Activated CD4-positive, alpha-beta T cell treated with anti-CD3 and anti-CD28 coated beads for 24 hours (primary cell): ENCODE measurements around the gene LRRC61.

ENCODE experiments used
- DNase-seq, 2 donors: peaks; one replicate each; pipeline ENCODE4 v3.0.0-alpha.2; 2020; ENCODE audit warnings: low read depth in 2 of 2

The LRRC61 gene

DNA sequence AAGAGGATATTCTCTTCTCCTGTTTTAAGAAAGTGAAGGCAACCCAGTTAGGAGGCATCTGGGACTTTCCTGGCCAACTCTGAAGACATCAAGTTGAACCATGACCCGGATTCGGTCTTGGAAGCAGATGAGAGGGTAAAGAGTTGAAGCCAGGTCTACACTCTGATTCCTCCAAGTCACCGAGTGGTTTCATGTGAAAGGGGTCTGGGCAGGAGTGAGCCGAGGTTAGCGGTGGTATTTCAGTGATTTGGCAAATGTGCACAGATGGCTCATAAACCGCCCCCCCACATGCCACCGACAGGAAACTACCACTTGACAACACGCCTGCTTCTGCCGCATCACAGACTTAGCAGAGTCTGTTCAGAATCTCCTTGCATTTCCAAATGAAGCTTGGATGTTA lies 34.1 kb downstream of the LRRC61 start:
- DNase-seq = peak; percentile 37 to 39

DNA sequence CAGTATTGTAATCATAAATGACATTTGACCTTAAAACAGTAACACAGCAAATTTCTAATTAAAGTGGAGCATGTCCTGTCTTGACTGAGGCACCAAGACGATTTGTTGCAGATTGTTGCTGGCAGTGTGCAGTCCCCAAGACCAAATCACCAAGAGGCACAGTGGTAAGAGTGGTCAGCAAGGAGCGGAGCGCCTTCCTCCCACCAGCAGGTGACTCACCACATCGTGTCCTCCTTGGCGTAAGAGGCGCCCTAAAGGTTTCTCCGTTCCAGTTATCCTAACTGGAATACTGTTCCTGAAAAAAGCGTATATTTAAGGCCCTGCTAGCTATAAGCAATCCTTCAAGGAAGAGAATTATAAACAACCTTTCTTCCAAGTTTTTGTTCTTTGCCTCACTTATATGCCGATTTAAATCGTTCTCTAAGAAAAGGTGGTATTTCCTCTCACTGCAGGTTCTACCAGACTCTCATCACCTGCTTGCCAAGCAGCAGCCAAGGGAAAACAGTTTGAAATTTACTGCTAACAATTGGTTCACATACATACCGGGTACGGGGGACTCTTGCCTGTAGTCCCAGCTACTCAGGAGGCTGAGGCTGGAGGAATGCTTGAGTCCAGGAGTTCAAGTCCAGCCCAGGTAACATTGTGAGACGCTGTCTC lies 34.7 kb downstream of the LRRC61 start:
- no peak for DNase-seq

DNA sequence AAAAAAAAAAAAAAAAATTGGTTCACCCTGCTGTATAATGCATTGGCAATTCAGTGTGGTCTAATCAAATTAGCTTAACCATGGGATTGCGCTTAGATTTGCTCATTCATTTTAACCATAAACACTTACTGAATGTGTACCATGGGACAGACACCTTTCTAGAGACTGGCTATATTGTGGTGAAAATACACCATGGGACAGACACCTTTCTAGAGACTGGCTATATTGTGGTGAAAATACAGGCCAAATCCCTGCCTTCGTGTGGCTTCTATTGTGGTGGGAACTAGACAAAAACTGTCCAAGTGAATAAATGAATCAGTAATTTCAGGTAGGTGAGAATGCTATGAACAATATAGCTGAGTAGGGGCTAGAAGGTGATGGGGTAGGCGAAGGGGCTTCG lies 35.3 kb downstream of the LRRC61 start:
- no peak for DNase-seq

DNA sequence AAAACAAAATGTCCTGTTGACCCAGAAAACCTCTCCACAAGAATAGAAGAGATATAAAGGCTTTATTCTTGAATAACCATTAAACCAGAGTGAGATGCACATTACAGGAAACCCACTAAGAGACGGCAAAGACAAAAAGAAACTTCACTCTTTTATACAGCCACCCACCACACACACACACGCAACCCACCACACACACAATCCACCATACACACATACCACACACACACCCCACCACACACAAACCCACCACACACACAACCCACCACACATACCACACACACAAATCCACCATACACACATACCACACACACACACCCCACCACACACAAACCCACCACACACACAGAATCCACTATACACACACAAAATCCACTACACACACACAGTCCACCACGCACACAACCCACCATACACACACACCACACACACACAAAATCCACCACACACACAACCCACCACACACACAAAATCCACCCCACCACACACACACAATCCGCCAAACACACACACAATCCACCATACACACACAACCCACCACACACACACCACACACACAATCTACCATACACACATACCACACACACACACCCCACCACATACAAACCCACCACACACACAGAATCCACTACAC lies 36.0 kb downstream of the LRRC61 start:
- no peak for DNase-seq

DNA sequence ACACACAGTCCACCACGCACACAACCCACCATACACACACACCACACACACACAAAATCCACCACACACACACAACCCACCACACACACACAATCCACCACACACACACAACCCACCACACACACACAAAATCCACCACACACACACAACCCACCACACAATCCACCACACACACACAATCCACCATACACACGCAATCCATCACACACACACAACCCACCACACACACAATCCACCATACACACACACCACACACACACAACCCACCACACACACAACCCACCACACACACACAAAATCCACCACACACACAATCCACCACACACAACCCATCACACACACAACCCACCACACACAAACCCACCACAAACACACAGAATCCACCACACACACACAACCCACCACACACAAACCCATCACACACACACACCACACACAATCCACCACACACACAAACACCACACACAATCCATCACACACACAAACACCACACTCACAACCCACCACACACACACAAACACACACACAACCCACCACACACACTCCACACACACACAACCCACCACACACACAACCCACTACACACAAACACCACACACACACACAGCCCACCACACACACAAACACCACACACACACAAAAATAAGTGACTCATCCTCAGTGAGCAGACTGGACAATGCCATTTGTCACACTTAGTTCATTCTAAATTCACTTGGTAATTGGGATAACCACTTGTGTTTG lies 36.6 kb downstream of the LRRC61 start:
- no peak for DNase-seq

DNA sequence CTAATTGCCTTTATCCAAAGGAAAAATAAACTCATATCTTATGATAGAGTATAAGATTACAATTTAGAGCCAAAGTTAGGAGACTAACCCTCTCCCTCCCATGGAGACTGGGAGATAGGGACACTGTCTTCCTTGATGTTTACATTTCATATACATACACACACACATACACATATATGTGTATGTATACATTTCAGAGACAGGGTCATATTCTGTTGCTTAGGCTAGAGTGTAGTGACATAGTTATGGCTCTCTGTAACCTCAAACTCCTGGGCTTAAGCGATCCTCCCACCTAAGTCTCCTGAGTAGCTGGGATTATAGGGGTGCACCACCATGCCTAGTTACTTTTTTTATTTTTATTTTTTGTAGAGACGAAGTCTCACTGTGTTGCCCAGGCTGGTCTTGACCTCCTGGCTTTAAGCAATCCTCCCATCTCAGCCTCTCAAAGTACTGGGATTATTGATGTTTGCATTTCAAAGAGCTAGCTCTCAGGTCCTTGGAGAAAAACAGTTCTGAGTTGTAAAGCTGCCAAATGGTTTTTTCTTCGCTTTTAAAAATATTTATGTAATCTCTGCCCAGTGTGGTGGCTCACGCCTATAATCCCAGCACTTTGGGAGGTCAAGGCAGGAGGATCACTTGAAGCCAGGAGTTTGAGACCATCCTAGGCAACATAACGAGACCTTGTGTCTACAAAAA lies 37.4 kb downstream of the LRRC61 start:
- no peak for DNase-seq

DNA sequence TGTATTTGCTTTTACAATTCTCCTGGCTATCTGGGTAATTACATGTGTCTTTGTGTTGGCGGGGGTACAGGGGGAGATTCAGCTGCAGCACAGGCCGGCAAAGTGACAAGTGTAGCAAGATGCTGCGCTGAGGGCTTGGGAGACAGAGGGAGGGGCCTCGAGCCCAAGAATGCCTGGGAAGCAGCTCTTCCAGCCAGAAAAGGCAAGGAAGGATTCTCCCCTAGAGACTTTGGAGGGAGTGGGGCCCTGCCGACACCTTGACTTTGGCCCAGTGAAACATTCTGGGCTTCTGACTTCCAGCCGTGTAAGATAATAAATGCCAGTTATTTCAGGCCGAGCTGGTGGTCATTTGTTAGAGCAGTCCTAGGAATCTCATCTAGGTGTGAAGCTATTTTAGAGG lies 38.2 kb downstream of the LRRC61 start:
- no peak for DNase-seq

DNA sequence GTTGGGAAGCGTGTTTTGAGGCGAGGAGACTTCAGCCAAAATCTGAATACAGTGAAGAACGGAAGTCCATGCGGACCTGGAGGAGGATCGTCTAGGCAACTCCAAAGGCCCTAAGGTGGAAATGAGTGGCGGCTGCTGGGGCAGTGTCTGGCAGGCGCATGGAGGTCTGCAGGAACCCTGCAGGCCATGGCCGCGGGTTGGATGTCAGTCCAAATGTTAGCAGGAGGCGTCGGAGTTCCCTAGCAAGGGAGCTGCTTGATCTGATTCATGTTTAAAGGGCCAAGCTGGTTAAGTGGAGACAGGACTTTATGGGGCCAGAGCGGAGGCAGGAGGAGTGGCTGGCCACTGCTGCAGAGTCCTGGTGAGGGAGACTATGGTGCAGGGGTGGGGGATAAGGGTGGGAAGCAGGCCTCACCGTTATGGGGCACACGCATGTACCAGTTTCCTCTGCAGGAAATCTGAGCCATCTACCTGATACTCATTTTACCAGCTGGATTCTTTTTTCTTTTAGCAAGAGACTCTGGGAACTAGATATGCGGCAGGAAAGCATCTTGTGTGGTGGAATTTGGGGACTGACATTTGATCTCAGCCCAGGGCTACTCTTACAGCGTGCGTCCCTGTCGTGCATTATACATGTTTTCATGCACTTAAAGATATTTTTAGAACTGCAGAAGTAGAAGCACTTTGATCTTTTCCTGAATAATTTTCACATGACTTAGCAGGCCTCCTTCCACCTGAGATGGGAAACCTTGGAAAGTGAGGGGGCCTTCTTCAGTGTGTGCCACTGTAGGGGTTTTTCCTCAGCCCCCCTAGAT lies 38.9 kb downstream of the LRRC61 start:
- DNase-seq = no peak

DNA sequence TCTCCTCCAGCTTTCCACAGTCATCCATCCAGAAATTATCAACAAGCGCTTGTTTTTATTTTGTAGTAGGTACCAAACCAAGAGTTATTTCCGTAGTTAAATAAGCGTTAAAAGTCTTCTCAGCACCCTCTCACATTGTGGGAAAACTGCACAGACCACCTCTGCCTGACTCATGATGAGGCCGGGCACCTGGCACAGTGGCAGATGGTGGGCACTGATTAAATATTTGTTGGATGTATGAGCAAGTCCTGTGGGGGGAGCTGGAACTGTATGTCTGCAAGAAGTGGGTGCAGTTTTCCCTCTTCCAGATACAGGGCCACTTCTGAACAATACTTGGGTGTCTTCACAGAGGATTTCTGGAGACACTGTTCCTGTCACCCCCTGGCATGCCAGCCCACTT lies 40.2 kb downstream of the LRRC61 start:
- no peak for DNase-seq

DNA sequence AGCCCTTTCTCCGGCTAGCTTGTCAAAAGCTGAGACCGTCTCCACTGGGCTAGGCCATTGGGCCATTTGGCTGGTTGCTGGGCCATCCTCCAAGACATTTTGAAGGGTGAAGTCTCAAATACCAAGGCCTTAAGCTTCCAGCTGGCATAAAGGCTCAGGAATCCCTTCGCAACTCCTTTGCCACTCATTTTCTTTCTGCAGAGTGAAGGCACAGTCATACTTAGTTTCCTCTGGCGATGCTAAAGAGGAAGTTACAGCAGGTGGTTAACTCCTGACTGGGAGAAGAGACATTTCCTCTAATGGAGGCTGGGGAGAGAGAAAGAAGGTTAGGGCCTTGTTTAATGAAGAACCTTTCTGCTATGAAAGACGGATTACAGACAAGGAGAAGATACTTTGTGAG lies 40.7 kb downstream of the LRRC61 start:
- DNase-seq = no peak

DNA sequence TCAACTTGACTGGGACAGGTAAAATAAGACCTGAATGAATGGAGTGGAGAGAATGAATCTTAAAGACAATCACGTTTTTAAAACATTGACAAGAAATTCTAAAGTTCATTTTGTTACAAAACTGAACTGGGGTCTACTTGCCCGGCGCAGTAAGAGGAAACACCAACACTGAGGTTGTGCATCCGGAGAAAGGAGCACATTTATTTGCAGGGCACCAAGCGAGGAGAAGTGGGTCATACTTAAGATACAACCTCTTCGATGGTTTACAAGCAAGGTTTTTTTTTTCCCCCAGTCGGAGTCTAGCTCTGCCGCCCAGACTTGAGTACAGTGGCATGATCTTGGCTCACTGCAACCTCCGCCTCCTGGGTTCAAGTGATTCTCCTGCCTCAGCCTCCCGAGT lies 42.0 kb downstream of the LRRC61 start:
- no peak for DNase-seq

DNA sequence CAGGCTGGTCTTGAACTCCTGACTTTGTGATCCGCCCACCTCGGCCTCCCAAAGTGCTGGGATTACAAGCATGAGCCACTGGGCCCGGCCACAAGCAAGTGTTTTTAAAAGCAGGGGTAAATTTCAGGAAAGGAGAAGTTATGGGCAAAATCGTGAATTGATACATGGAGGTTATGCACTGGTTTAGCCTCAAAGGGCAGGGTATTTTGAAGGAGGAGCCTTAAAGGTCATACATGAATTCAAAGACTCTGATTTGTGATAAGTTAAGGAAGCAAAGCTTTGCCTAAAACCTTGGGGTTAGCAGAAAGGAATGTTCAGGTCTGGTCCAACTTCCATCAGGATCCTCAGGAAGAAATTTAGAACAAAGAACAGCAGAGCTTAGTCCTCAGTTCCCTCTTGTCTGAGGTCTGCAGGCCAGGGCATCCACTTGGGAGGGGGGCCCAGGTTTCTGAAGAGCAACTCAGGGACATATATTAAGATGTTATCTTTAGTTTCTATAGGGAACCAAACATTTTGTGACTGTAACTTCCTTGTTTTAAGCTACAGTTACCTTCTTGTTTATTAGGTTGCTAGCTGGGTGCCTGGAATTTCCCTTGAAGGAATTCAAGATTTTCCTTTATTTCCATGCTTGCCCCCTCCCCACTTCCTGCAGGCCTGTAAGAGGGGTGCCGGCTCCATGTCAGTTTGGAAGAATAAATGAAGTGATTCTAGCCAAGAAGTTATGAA lies 42.7 kb downstream of the LRRC61 start:
- no peak for DNase-seq

DNA sequence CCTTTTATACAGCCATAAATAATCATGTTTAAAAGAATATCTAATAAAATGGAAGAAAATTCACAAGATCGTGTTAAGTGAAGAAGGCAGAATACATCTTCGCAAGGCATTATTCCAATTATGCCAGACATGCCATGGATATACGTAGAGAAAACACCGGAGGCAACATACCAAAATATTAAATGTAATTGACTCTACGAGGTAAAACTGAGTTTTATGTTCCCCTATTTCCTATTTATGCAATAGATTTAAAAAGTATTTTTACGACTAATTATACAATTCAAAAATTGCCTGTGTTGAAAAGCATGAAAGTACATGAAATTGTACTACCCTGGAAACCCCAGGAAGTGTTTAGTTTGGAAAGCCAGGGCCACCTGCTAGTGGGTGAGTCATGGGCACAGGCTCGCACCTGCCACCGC lies 44.5 kb downstream of the LRRC61 start:
- DNase-seq = no peak

DNA sequence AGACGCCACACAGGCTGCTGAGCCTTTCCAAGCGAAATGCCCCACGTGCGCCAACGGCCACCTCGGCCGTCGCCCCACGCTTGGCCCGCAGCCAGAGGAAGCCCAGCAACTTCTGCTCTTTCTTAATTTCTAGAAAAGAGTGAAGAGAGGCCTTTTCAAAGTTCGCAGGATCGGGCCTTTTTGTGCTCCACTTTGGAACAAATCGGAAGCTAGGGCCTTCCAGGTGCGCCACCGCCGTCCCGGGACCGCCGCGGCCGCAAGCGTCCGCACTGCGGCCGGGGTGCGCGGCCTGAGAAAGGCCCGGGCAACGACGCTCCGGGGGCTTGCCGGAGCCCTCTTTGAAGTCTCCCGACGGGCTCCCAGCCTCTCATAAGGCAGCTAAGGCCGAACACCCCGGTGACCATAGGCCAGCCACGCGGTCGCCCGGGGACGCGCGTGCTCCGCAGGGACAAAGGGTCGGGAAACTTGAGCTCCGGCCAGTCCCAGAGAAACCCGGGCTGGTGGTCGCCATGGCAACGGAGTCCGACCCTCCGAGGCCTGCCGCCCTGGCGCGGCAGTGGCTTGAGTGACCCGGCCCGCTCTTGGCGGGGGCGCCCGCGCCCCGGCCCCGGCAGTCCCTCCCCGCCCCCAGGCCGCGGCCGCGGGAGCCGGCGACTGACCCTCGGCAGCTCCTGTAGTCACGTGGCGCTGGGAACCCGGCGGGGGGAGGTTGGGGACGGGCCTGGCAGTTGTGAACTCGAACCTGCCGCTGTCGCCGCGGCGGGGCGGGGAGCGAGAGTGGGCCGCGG lies 45.1 kb downstream of the LRRC61 start, which contains the start of gene REPIN1:
Gene REPIN1, plus strand, starts transcription at position 727 of the 788 bp plus-strand sequence. CDS start 890 bp downstream, outside the sequence.
- peak; percentile 65 to 72 for DNase-seq

DNA sequence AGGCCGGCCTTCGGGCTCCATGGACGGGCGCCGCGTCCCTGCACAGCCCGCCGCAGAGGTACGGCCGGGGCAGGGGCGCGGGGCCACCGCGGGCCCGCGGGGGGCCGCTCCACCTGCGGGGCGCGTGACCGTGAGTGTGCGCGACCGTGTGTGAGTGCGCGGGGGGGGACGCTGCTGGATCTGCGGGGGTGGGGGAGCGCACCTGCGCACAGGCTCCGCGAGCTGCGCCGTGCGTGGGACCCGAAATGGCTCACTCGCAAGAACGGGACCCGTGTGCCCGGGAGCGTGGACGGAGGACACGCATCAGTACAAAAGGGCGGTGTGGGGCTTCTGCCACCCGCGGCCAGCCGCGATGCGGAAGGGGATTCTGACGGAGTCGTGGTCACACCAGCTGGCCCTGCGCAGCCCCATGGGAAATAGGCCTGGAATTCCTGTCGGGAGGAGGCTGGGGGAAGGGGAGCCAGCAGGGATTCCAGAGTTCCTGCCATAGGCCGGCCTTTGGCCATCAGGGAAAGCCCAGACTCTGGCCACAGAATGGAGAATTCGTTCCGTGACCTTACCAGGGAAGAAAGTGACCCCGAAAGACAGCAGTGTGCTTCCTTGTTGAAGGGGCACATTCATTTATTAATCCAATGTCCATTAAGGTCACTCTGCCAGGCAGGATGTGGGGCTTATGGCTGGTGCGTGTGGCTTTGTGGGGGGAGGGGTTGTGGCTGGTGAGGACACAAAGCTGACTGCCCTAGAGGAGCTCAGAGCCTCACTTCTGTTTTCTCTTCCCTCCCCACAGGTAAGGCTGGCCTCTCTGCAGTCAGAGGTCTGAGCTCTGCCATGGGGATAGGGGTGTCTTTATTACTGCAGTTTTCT lies 46.0 kb downstream of the LRRC61 start:
- peak; percentile 39 to 40 for DNase-seq

DNA sequence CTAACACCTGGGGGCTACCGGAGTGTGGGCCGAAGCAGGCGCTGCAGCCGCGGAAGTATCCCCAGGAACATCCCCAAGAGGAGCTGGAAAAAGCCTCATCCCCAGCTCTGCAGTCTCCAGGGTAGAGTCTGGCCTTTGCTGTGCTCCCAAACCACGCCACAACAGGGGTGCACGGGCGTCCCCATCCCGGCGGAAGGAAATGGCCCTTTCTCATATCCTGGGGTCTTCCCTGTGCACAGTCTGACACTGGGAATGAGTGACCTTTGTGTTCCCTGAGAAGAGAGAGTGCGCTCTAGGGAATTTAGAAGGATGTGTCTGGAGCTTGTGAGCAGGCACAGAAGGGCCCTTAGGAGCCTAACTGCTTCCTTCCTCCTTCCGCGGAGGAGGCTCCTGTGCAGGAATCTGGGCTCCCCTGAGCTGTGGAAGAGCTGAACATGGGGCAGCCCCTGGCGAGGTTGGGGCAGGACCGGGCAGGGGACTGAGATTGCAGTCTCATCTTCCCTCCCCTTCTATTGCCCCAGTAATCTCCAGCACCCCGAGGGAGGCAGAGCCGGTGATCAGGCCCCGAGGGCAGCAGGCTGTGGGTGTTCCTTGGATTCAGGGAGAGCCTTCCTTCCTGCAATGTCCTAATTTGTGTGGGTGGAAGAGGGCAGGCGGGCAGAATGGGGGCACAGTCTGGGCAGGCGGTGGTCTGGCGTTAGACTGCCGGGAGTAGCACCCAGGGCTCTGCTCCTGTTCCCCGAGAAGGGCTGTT lies 46.8 kb downstream of the LRRC61 start:
- DNase-seq = no peak

DNA sequence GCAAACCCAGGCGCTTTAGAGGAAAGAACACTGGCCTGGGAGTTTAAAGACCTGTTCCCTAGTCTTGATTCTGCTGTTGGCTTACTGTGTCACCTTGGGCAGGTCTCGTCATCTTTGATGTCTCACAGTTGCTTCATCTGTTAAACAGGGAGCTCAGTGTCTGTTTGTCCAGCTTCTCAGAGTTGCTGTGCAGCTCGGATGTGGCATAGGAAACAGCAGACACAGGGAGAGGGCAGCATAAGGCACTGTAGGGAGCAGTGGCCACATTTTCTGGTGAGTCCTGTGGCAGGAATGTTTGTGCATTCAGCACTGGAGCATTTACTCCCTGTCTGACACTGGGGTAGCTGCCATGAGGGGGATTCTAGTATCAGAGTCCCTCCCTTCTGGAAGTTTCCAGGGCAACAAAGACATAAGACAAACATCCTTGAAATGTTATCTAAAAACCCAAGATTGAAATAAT lies 47.5 kb downstream of the LRRC61 start:
- DNase-seq = no peak
